ENCODE data around the gene CYP1A1. TPM values are rescaled to one million over a fixed set of nuclear protein-coding genes. Genes with fewer than 3 reads are reported as not detected.

CYP1A1 gene
- total and polyA plus RNA-seq, 2 of the 13 experiments (the other 11 are each of a cell fraction or from before 2014, with no cell fraction given), result 7.9 to 8.0 TPM

DNA sequence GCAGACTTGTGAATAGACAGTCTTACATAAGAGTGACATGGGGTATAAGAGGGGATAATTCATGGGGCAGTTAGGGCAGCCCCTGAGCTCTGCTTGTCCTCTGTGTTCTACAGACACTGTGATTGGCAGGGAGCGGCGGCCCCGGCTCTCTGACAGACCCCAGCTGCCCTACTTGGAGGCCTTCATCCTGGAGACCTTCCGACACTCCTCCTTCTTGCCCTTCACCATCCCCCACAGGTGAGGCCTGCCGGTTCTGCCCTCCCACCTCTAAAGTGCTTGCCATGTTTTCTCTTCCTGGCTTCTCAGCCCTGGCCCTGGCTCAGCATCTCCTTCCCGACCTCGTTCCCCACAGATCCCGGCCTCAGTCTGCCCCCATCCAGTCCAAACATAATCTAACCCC, 26.7 kb upstream of the CYP1A1 start:
- ChIA-PET CTCF (ENCODE audit: low intra/inter-chr PET ratio, low total read pairs) (no interaction called here), POLR2A (interaction anchor here (1.0 to 1.4 kb wide), 2 partner anchors 8 to 21 kb away, joined by 3 read pairs; no protein-coding TSS in a partner anchor)
- 71% methylated on average over 8 of the region's 8 CpGs for WGBS (ENCODE audit: low lambda C conversion rate)
- Histone ChIP-seq H3K9me3 (ENCODE audit: low read length) (no peaks in the 10 kb centered on the region), H3K36me3 (replicated peaks in 1 of 2; ENCODE audit: control insufficient read depth in 1 of 2, insufficient read depth in 2 of 2, low read length in 2 of 2) (no peaks in the 10 kb centered on the region), H3K27ac (ENCODE audit: extremely low read length, insufficient read depth, low read length) (no peak overlapping the region), H2AFZ (ENCODE audit: low read length) (no peak overlapping the region), H3K9ac (ENCODE audit: insufficient read depth, low read depth, low read length) (no peak overlapping the region), H3K27me3 (ENCODE audit: control insufficient read depth in 1 of 2, insufficient read depth in 2 of 2, low read length in 2 of 2) (no peaks in the 10 kb centered on the region; a peak in 1 of 5 replicates), H3K4me2 (ENCODE audit: low read depth, low read length) (no peak overlapping the region), H4K20me1 (ENCODE audit: insufficient read depth, low read length) (no peaks in the 10 kb centered on the region), H3K79me2 (ENCODE audit: insufficient read depth, low read length) (no peaks in the 10 kb centered on the region), H3K4me3 (replicated peaks in 1 of 3; ENCODE audit: insufficient read depth in 1 of 3, low read depth in 2 of 3, low read length in 3 of 3) (no peak overlapping the region), H3K4me1 (ENCODE audit: insufficient read depth, low read length) (peaks cover 27% of the 10 kb centered on the region)
- intact Hi-C loops (cut with micrococcal nuclease; ENCODE audit: unreplicated experiment), result no loop called here
- DNase-seq (ENCODE audit: low spot score) (no peak), FAIRE-seq (no peak), ATAC-seq (no peak)
- no TSS peak for BruUV-seq (replicated peaks)
- in situ Hi-C loops (cut with HindIII; ENCODE audit: extremely low pct_ligation_motif_present, low pct_unique_long_range_greater_than_20kb), result no loop called here
- no peak for TF ChIP-seq ZBTB42 (CRISPR knock-in tag; IDR thresholded peaks at IDR 0.05)
- no peak for TF ChIP-seq NRL (CRISPR knock-in tag; IDR thresholded peaks at IDR 0.05; ENCODE audit: borderline replicate concordance)
- no peak for TF ChIP-seq MZF1 (CRISPR knock-in tag; IDR thresholded peaks at IDR 0.05; ENCODE audit: borderline replicate concordance)
- no peak for TF ChIP-seq ZNF331 (CRISPR knock-in tag; IDR thresholded peaks at IDR 0.05)
- no peak for TF ChIP-seq EP300 (IDR thresholded peaks at IDR 0.05; ENCODE audit: low read depth in 2 of 2, low read length in 2 of 2)
- no peak for TF ChIP-seq EP300 (CRISPR knock-in tag; IDR thresholded peaks at IDR 0.05; ENCODE audit: borderline replicate concordance)
- TF ChIP-seq, protein P1, sequence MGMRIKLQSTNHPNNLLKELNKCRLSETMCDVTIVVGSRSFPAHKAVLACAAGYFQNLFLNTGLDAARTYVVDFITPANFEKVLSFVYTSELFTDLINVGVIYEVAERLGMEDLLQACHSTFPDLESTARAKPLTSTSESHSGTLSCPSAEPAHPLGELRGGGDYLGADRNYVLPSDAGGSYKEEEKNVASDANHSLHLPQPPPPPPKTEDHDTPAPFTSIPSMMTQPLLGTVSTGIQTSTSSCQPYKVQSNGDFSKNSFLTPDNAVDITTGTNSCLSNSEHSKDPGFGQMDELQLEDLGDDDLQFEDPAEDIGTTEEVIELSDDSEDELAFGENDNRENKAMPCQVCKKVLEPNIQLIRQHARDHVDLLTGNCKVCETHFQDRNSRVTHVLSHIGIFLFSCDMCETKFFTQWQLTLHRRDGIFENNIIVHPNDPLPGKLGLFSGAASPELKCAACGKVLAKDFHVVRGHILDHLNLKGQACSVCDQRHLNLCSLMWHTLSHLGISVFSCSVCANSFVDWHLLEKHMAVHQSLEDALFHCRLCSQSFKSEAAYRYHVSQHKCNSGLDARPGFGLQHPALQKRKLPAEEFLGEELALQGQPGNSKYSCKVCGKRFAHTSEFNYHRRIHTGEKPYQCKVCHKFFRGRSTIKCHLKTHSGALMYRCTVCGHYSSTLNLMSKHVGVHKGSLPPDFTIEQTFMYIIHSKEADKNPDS (CRISPR knock-in tag; IDR thresholded peaks at IDR 0.05), result no peak
- TF ChIP-seq, protein P2, sequence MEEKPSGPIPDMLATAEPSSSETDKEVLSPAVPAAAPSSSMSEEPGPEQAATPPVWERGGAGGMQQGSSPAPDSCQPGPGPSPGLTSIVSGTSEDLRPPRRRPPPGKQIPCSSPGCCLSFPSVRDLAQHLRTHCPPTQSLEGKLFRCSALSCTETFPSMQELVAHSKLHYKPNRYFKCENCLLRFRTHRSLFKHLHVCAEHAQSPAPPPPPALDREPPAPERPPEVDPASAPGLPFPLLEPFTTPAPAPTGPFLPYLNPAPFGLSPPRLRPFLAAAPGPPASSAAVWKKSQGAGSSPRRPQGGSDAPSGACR (CRISPR knock-in tag; IDR thresholded peaks at IDR 0.05), result no peak
- TF ChIP-seq, protein P3, sequence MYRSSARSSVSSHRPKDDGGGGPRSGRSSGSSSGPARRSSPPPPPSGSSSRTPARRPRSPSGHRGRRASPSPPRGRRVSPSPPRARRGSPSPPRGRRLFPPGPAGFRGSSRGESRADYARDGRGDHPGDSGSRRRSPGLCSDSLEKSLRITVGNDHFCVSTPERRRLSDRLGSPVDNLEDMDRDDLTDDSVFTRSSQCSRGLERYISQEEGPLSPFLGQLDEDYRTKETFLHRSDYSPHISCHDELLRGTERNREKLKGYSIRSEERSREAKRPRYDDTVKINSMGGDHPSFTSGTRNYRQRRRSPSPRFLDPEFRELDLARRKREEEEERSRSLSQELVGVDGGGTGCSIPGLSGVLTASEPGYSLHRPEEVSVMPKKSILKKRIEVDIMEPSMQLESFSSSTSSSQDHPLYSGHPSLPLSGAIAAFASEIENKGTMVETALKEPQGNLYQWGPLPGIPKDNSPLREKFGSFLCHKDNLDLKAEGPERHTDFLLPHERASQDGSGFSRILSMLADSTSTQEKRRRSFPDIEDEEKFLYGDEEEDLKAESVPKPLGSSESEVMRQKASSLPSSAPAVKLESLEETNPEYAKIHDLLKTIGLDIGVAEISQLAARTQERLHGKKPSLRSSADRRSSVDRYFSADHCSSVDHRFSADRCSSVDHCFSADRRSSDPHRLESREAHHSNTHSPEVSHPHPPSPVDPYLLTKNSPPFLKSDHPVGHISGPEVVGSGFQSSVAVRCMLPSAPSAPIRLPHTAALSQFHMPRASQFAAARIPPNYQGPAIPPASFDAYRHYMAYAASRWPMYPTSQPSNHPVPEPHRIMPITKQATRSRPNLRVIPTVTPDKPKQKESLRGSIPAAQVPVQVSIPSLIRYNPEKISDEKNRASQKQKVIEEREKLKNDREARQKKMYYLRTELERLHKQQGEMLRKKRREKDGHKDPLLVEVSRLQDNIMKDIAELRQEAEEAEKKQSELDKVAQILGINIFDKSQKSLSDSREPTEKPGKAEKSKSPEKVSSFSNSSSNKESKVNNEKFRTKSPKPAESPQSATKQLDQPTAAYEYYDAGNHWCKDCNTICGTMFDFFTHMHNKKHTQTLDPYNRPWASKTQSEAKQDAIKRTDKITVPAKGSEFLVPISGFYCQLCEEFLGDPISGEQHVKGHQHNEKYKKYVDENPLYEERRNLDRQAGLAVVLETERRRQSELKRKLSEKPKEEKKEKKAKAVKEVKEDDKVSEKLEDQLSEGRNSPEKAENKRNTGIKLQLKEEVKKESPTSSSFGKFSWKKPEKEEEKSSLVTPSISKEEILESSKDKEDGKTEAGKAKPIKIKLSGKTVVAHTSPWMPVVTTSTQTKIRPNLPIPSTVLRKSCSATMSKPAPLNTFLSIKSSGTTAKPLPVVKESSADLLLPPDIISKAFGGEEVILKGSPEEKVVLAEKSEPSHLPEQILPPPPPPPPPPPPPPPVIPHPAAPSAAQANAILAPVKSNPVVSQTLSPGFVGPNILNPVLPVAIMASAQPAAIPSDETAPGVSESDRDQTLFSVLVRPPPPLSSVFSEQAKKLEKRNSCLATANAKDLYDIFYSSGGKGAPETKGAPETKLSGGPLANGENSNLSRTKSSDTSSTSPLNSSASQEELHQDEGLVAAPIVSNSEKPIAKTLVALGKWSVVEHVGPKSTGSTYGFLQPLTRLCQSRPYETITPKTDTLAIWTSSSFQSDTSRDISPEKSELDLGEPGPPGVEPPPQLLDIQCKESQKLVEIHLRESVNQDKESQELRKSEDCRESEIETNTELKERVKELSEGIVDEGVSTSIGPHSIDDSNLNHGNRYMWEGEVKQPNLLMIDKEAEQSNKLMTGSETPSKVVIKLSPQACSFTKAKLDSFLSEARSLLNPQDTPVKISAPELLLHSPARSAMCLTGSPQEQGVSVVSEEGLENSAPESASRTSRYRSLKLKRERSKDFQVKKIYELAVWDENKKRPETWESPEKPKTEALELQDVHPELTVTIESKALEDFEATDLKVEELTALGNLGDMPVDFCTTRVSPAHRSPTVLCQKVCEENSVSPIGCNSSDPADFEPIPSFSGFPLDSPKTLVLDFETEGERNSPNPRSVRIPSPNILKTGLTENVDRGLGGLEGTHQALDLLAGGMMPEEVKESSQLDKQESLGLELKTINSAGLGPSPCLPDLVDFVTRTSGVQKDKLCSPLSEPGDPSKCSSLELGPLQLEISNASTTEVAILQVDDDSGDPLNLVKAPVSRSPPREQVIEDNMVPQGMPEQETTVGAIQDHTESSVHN (CRISPR knock-in tag; IDR thresholded peaks at IDR 0.05), result no peak
- no peak for TF ChIP-seq ZNF569 (CRISPR knock-in tag; IDR thresholded peaks at IDR 0.05; ENCODE audit: borderline replicate concordance)
- no peak for TF ChIP-seq ZNF292 (CRISPR knock-in tag; IDR thresholded peaks at IDR 0.05; ENCODE audit: borderline replicate concordance, low read depth)
- TF ChIP-seq ZNF749 (CRISPR knock-in tag; IDR thresholded peaks at IDR 0.05; ENCODE audit: borderline replicate concordance), result no peak
- TF ChIP-seq ZNF768 (CRISPR knock-in tag; IDR thresholded peaks at IDR 0.05), result no peak
